GM19395 (cell line): ENCODE results near the gene MLLT3.

Experiments
- ATAC-seq: cut with Tn5 transposase; IDR thresholded peaks from one replicate; pipeline ENCODE4 v1.9.1; 2021; ENCODE audit warnings: mild to moderate bottlenecking, moderate library complexity; ENCODE audit not compliant: unreplicated experiment

The MLLT3 gene

DNA sequence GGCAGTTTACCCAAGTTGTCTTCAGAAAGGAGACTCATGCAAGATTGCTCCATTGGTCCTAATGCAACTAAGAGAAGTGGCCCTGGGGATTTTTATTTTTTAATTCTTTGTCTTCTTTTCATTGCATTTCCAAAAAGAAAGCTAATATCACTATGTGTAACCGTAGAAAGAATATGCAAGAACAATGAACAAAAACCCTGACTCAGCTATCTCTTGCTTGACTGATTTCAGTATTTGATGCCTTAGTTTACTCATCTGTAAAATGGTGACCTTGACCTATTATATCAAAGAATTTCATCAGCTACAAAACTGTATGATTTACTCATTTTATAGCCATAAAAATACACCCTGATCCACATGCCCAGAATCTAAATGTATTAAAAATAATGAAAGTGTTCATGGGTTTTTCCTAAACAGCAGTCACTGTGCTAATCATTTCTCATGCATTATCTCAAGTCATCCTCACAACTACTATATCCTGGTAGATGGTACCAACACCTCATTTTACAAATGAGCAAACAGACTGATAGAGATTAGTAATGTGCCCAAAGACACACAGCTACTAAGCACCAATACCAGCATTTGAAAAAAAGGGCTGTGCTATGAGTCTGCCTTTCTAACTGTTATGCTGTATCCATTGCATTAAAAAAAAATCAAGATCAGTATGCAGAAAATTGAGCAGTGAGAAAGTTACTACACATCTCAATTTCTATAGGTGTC, 185.7 kb downstream of the MLLT3 start:
- ATAC-seq = no peak

DNA sequence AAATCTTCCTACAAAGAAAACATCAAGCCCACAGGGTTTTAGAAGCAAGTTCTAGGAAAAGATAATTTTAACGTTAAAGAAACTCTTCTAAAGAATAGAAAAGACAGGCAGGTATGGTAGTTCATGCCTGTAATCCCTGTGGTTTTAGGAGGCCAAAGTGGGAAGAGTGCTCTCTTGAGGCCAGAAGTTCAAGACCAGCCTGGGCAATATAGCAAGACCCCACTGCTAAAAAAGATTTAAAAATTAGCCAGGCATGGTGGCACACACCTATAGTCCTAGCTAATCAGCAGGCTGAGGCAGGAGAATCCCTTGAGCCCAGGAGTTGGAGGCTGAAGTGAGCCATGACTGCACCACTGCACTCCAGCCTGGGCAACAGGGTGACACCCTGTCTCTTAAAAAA, 193.3 kb downstream of the MLLT3 start:
- no peak for ATAC-seq

DNA sequence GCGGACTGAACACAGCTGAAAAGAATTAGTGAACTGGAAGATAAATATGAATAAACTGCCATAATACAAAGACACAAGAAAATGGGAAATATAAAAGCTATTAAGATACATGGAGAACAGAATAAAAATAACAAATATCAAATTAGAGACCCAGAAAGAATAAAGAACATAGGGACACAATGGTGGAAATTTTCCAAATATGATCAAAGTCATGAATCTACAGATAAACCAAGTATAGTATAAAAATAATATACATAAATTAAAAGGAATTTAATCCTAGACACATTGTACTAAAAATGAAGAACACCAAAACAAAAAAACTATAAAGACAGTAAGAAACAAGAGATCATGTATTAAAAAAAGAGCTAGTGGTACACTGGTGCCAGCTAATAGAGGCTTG, 194.9 kb downstream of the MLLT3 start:
- ATAC-seq = no peak

DNA sequence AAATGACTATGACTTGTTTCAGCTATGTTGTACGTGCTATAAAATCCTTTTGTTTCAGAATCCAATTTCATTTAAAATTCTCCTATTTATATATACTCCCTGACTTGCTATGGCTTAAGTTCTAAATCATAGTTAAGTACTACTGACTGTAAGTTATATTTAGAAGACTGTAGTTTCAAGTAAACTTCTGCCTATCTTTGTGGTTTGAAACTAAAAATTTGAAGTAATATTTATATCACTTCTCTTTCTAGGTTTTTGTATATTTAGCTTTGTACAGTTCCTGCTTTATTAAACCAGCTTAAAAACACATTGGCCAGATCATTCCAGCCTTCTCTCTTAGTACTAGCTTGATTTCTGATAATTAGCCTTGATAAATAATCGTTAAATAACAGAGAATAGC, 196.3 kb downstream of the MLLT3 start:
- ATAC-seq = peak; percentile 80

DNA sequence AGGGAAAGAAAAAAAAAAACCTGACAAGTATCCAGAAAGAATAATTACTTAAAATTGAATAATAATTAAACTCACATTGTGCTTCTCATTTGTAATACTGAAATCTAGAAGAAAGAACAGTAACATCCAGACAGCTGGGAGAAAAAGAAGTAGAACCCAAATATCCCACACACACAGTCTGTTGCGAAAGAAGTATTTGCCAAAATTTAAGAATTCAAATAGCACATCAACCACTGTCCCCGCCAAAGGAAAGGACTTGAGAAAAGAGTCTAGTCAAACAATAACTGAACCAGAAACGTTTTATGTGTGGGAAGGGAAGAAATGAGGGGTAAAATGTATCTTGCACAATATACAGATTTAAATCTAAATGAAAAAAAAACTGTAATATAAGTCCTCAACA, 202.8 kb downstream of the MLLT3 start:
- ATAC-seq = no peak

DNA sequence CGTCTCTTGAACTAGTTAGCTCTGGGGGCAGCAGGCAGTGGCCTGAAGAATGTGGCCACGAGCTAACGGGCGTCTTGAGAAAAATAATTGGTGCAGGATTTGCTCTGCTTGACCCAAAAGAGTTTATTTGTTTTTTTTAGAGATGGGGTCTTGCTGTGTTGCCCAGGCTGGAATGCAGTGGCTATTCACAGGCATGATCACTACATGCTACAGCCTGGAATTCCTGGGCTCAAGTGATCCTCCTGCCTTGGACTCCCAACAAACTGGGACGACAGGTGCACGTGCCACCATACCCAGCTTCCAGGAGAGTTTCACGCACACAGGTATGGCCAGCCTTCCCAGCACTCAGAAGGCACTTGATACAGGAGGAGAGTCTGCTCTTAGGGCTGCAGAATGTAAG, 203.8 kb downstream of the MLLT3 start:
- ATAC-seq = no peak

DNA sequence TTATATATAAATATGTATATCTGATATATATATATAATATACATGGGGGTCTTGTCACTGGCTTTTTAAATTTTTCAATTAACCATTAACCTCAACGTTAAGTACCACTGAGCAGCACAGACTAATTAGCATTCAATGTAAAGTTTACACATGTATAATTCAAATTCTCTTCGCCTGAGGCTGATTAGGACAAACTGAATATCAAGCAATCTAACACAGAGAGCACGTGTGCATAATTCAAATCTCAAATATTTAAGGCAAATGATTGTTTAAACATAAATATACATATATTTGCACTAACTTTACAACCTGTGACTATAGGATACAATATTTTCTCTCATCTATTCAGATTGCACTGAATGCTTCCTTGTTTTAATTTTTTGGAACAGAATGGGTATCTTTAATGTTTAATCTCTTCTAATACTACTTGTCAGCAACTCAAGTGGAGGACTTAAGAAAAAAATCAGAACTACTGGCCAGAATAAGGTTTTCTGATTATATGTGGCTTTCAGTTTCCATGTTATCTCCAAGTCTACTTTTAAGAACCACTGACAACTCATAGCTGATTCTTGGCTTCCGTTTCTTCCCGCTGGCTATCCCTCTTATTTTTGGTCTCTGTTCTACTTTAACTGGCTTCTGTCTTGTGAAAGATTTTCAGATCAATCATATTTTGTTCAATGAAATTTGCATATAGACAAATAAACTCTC, 204.8 kb downstream of the MLLT3 start:
- ATAC-seq = no peak

DNA sequence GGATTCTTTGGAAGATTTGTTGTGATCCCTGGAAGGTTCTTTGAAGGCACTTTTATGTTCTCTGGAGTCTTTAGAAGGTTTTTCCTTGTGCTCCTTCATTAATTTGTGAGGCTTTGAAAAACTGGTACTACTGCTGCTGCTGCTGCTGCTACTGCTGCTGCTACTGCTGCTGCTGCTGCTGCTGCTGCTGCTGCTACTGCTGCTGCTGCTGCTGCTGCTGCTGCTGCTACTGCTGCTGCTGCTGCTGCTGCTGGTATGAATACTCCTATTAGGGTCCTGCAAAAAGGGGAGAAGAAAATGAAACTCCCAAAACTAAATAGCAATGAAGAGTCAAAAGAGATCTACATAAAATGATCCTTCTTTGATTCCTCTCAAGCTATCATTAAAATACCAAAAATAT, 208.1 kb downstream of the MLLT3 start:
- no peak for ATAC-seq

DNA sequence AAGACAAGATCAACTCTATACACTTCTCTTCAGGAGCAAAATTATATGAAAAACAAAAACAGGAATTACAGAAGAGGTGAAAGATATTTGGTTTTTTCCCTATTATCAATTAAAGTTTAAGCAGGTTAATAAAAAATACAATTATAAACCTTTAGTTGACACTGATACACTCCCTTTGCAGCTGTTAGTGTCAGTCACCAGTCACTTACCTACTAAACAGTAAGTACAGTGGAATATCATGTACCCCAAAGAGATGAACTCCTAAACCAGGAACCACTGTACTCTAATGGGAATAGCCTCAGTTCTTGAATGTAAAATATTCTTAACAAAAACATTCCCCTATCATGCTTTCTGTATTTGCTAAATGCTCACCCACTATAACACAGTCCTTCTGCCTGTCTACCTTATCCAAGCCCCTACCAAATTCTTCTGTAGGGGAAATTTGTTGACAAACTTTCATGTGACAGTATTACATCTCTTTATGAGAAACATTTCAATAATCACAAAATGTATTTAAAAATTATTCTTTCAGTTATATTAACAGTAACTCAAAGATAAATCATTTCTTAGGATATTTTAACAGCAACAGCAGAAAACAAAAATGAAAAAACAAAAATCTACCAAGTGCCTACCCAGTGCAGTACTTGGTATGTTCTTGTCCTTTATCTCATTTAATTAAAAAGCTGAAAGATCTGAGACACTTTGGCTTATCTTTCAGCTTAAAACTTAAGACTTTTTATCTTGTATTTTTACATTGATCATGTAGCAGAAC, 212.8 kb downstream of the MLLT3 start:
- no peak for ATAC-seq

DNA sequence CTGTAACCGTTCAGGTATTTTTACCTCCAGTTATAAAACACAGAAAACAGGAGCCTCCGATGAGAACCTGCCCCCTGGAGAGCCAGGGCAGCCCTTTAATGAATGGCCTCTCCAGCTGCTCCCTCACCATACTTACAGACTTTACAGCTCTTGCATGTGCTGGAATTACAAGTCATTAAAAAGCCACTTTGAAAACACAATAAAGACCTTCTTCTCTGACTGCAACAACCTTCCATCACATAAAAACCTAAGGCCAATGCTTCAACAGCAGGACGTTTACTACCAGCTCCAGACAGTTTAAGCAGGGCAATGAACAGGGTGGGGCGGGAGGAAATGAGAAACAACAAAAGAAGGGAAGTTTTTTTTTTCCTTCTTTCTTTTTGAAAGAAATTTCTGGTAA, 213.8 kb downstream of the MLLT3 start:
- ATAC-seq = no peak

DNA sequence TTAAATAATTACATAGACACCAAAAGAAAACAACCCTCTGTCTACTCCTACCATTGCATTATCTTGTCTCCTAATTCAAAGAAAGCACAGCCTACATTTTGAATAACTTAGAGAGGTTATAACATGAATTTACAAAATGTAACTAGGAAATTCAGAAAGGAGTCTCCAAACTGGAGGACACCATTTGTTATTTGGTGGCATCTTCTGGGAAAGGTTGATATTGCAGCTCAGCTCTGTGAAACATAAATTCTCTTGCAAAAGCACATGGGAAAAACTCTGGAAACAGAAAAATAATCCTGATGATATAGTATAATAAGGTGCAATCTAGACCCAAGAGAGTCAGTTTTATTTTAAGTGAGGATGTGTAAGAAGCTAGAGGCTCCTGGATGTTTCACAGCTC, 215.3 kb downstream of the MLLT3 start:
- no peak for ATAC-seq

DNA sequence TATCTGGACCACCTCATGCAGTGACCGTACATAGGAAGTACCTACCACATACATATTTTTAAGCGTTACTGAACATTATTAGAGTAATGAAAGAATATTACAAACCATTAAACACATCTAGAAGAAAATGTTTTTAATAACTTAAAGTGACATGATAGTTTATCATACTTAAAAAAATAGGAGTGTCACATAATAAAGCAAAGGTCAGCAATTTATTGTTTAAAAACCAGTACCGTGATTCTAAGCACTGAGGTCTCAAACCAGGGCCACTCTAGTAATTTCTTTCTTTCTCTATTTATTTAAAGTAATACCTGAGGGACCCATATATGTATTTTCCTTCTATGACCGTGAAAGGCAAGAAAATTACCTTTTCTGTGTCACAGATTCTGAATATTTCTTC, 216.0 kb downstream of the MLLT3 start:
- no peak for ATAC-seq

DNA sequence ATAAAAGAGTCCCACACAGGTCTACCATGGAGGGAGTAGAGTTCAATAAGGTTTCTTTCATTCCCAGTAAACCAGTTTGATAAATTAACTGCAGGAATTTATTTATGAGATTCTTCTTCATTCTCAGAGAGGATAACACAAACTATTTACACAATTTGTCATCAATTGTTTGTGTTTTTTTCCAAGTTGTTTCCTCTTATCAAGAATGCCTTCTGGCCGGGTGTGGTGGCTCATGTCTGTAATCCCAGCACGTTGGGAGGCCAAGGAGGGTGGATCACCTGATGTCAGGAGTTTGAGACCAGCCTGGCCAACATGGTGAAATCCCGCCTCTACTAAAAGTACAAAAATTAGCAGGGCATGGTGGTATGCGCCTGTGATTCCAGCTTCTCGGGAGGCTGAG, 216.7 kb downstream of the MLLT3 start:
- no peak for ATAC-seq

DNA sequence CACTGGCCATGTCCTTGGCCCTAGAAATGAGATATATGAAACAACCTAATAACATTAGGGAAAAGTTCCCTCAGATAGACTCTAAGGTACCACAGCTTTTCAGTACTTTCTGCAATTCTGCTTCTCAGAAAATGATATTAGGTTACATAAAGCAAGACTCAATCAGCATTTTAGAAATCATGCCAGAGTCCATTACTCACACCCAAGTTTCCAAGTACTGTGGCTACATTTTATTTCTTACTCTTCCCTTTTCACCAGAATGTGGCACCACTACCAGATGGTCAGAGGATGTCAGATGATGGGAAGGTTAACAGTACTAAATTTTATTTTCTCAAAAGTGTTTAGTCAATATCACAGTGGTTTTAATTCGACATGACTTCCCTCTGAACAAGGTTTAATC, 217.2 kb downstream of the MLLT3 start:
- no peak for ATAC-seq

DNA sequence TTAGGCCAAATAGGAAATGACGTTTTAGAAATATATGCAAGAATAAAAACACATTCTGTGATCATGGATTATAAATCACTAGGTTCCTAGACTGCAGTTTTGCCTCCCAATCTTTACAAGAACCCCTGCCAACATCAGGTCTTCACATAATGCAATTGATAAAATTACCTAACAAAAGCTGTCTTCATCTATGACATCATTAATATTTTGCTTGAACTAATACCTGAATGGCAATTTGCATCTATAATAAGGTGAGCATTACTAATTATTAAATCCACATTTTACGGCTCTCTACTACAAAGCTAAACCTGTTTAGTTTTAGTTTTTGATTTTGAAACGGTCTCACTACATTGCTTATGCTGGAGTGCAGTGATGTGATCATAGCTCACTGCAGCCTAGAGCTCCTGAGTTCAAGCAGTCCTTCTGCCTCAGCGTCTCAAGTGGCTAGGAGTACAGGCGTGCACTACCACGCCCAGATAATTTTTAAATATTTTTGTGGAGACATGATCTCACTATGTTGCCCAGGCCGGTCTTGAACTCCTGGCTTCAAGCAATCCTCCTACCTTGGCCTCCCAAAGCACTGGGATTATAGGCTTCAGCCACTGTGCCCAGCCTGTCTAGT, 218.0 kb downstream of the MLLT3 start:
- no peak for ATAC-seq

DNA sequence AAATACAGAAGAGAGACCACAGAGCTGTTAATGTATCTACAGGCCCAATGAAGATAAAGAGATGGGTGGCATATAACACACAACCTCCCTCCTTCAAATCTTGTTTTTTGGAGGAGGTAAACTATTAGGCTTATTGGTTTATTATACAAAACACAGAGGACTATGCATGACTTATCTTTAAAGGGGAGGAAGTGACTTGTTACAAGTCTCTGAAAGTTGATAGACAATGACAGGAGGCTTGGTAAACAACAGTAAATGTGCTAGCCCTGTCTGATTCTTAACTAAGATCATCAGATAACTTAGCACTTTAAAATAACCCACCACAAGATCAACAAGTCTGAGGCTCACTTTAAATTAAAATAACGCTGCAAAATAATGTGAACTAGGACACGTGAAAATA, 219.0 kb downstream of the MLLT3 start:
- no peak for ATAC-seq

DNA sequence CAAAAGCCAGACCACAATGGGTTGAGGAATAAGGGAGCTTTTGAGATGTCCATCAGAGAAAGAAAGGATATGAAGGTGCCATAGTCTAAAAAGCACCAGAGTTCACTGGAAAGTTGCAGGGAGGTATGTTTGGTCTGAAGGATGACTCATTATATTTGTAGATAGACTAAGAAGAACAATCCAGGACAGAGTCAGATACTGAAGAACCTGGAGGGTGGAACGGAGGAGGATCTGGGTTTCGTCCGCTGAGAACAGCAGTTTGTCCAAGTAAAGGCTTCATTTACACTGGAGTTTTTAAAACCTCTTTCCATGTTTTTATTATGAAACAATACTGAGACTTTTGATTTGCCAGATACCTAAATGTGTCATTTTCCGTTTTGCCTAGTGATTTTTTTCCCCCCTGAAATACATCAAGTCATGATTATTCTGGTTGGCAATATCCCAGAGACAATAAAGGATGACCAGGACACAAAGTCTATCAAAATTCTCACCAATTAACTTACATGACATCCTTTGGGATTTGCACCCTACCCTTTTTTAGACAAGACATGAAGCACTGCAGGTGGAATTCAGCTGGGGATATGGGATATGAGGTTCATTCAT, 219.9 kb downstream of the MLLT3 start:
- no peak for ATAC-seq

DNA sequence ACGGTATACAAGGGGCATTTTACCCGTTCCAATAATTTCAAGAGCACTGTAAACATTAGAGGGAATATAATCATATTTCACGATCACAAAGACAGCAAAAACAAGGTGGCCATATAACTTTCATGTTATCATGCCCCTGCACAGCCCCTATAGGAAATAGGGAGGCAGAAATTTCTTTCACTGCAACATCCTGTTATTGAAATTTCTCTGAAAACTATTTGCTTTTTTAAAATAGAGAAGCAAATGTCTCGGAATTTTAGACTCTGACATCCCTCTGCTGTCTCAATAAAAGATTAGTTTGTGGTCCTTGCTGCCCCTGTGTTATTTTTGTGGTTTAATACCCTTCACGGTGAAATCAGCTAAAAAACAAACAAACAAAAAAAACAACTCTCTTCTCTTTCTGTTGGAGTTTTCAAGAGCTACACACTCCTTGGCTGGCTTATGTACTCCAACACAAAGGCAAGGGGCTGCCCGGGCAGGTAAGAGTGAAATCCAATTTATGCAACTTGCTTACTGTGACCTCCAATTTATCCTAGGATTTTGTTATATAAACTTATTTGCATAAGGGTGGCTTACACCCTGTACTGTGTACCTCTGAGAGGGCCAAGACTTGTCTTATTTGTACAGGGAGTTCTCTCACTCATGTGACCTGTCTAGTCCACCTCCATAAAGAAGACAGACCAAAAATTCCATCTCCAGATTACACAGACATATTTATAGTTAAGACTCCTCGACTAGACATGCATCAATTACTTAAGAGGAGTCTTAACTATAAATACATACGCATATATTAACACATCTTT, 223.6 kb downstream of the MLLT3 start:
- ATAC-seq = no peak

DNA sequence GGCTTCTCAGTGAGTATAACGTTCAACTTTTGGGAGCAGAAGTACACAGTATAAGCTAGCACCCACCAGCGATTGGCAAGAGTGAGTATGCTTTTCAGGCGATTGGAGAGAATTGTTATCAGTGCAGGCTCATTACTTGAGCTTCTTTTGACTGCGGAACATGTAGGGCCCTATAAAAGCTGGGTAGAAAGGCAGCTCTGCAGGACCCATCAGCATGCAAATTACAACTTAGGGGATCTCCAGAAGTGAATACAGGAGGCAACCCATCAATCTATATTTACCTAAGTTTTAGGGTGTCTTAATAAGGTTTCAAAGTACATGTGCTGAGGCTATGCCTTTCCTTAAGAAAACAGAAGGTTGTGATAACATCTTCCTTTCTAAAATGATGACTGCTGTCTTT, 225.0 kb downstream of the MLLT3 start:
- no peak for ATAC-seq

DNA sequence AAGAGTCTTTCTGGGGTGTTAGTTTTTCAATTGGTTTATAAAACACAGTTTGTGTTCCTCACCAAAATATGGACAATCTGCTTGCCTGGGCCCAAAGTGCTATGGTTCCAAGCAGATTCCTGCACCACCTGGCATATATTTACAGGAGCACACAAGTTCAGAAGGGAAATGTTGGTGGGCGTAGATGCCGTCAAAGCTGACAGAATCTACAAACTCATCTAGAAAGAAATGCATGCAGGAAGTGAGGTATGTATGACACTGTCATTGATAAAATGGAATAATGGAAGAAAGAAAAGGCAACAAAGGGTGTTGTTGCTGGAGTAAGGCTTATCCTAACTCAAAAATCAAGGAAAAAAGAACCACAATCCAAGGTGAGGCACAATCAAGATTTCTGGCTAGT, 225.8 kb downstream of the MLLT3 start:
- ATAC-seq = no peak
